Calu3 (cell line): ENCODE measurements around the gene WWOX. TPM values are rescaled to one million over a fixed set of nuclear protein-coding genes. Genes with fewer than 3 reads are reported as not detected.

ENCODE experiments used
- BruUV-seq: library from RNA; stranded (reverse); fragments of 400-500 nt; replicated peaks from 2 replicates; lab custom pipeline; 2021; lab: Mats Ljungman, UMichigan
- CTCF ChIA-PET: fragments of 300-600 bp; sonication (Branson Sonifier 250); formaldehyde crosslinking; loops from one replicate; lab custom pipeline; 2022; ENCODE audit warnings: antibody characterized with exemption; lab: Charles Lee
- DNase-seq: peaks from one replicate; pipeline ENCODE4 v3.0.0; 2022
- H3K27ac Mint-ChIP-seq: one replicate; pipeline ENCODE4 v1.8.0; 2022; ENCODE audit warnings: mixed read lengths; ENCODE audit not compliant: unreplicated experiment
- H3K27me3 Mint-ChIP-seq: one replicate; pipeline ENCODE4 v1.8.0; 2022; ENCODE audit warnings: mixed read lengths; ENCODE audit not compliant: unreplicated experiment
- H3K36me3 Mint-ChIP-seq: one replicate; pipeline ENCODE4 v1.8.0; 2022; ENCODE audit warnings: mild to moderate bottlenecking, moderate library complexity, mixed read lengths; ENCODE audit not compliant: insufficient read depth, unreplicated experiment
- H3K4me1 Mint-ChIP-seq: one replicate; pipeline ENCODE4 v1.8.0; 2022; ENCODE audit warnings: mild to moderate bottlenecking, low read depth, mixed read lengths; ENCODE audit not compliant: unreplicated experiment
- H3K4me3 Mint-ChIP-seq: one replicate; pipeline ENCODE4 v1.8.0; 2022; ENCODE audit warnings: mild to moderate bottlenecking, low read depth, moderate library complexity, mixed read lengths; ENCODE audit not compliant: unreplicated experiment
- H3K9me3 Mint-ChIP-seq: one replicate; pipeline ENCODE4 v1.8.0; 2022; ENCODE audit warnings: low read depth, mixed read lengths; ENCODE audit not compliant: unreplicated experiment
- CTCF ChIP-seq: fragments of 200-600 bp; IDR thresholded peaks from one replicate; pipeline ENCODE4 v1.8.0; 2022; ENCODE audit warnings: antibody characterized with exemption; ENCODE audit not compliant: unreplicated experiment
- intact Hi-C: fragments of 100-400 bp; cut with micrococcal nuclease; formaldehyde crosslinking; loops from one replicate; pipeline ENCODE4 v1.10.0; 2022; ENCODE audit not compliant: unreplicated experiment
- total RNA-seq: library from RNA; stranded (reverse); gene quantifications from 2 replicates; pipeline ENCODE4 v1.2.3, GENCODE V29; 2022

Gene WWOX
- total RNA-seq, 1 experiment from 2014 or later = 33.5 TPM

GRCh38 chr16:78385086-78385805 lies 285.8 kb downstream of the WWOX start:
- BruUV-seq = no TSS peak

GRCh38 chr16:78386557-78387324 lies 287.3 kb downstream of the WWOX start:
- CTCF ChIA-PET = no interaction called here
- Mint-ChIP-seq H3K4me1 (no peaks in the 10 kb centered on the region), H3K27ac (no peak overlapping the region), H3K4me3 (no peak overlapping the region), H3K9me3 (peaks cover 5% of the 10 kb centered on the region), H3K36me3 (no peaks in the 10 kb centered on the region), H3K27me3 (no peaks in the 10 kb centered on the region)
- no peak for TF ChIP-seq CTCF
- no TSS peak for BruUV-seq
- intact Hi-C loops = no loop called here
- DNase-seq = no peak

More at GRCh38 chr16:78385086-78385805, 285.8 kb downstream of the WWOX start:
- intact Hi-C loops = no loop called here
- H3K4me1 Mint-ChIP-seq = no peaks in the 10 kb centered on the region
- H3K27me3 Mint-ChIP-seq = no peaks in the 10 kb centered on the region
- no peak overlapping the region for H3K4me3 Mint-ChIP-seq
- H3K36me3 Mint-ChIP-seq = no peaks in the 10 kb centered on the region
- no peak for DNase-seq
- peaks cover 10% of the 10 kb centered on the region for H3K9me3 Mint-ChIP-seq
- no peak for TF ChIP-seq CTCF
- H3K27ac Mint-ChIP-seq = no peak overlapping the region
- CTCF ChIA-PET = no interaction called here

- no peaks in the 10 kb centered on the region for H3K36me3 Mint-ChIP-seq
- intact Hi-C loops = no loop called here
- H3K4me3 Mint-ChIP-seq = no peak overlapping the region
- H3K27ac Mint-ChIP-seq = no peak overlapping the region
- H3K4me1 Mint-ChIP-seq = no peaks in the 10 kb centered on the region
- TF ChIP-seq CTCF = no peak
- no TSS peak for BruUV-seq
- CTCF ChIA-PET = interaction anchor here (0.7 kb wide), 2 partner anchors 40 to 160 kb away, joined by 4 to 5 read pairs; no protein-coding TSS in a partner anchor
- DNase-seq = no peak
- H3K9me3 Mint-ChIP-seq = peaks cover 6% of the 10 kb centered on the region
- H3K27me3 Mint-ChIP-seq = no peaks in the 10 kb centered on the region
Observed at GRCh38 chr16:78389009-78389498, 289.6 kb downstream of the WWOX start.

- Mint-ChIP-seq H3K27me3 (no peaks in the 10 kb centered on the region), H3K27ac (no peak overlapping the region), H3K9me3 (peaks cover 6% of the 10 kb centered on the region), H3K36me3 (no peaks in the 10 kb centered on the region), H3K4me3 (no peak overlapping the region), H3K4me1 (no peaks in the 10 kb centered on the region)
- intact Hi-C loops = no loop called here
- CTCF ChIA-PET = no interaction called here
- DNase-seq = no peak
- no TSS peak for BruUV-seq
- no peak for TF ChIP-seq CTCF
Observed at GRCh38 chr16:78390092-78390491, 290.6 kb downstream of the WWOX start.
